HG02623 (cell line): ENCODE results near the gene FAM98C.

Source experiments
- ATAC-seq: cut with Tn5 transposase; IDR thresholded peaks from one replicate; pipeline ENCODE4 v1.9.1; 2021; ENCODE audit warnings: moderate library complexity; ENCODE audit not compliant: unreplicated experiment

FAM98C gene

GRCh38 chr19:38452430-38453366 lies 49.8 kb downstream of the FAM98C start:
- no peak for ATAC-seq

- no peak for ATAC-seq
Observed at GRCh38 chr19:38453596-38453995, 50.7 kb downstream of the FAM98C start.

DNA sequence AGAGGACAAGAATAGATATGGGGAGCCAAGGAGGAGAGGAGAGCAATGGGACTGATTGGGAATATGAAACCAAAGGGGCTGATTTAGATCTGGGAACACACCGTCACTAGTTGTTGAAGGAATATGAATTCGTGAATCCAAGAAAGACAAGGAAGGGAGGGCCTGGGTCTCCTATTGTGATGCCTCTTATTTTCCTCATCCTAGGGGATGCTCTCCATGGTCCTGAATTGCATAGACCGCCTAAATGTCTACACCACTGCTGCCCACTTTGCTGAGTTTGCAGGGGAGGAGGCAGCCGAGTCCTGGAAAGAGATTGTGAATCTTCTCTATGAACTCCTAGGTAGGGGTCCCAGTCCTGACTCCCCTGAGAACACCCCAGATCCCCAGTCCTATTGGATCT lies 52.1 kb downstream of the FAM98C start:
- no peak for ATAC-seq

DNA sequence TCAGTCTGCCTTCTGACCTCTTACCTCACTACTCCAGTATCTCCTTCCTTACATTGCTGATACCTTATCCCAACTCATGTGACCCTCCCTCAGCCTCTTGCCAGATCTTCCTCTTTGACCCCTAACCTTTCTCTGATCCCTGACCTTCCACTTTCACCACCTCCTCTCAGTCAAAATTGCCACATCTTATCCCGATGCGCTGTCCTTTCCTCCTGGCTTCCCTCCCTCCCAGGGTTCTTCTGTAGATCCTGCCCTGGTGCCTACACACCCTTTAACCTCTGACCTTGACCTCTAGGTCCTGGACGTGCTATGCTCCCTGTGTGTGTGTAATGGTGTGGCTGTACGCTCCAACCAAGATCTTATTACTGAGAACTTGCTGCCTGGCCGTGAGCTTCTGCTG lies 54.3 kb downstream of the FAM98C start:
- ATAC-seq, result no peak

GRCh38 chr19:38457690-38458405 lies 55.0 kb downstream of the FAM98C start:
- ATAC-seq, result no peak
